HCEC 1CT (cell line): ENCODE data around the gene ING1.
"Not testable (repeated sequence)": the region's sequence is repeated elsewhere in the genome, so short reads cannot be mapped to it uniquely, and the experiment has no call there.

Source experiments
- DNase-seq: peaks from one replicate; pipeline ENCODE4 v3.0.0-alpha.2; 2017

Gene ING1

GRCh38 chr13:110713642-110713952, at the start of gene ING1:
TSS of gene ING1 (plus strand) at chr13:110713700. CDS start at chr13:110714150, 450 bp downstream.
- DNase-seq, result no peak

- no peak for DNase-seq
Measured at GRCh38 chr13:110664041-110664440, 49.5 kb upstream of the ING1 start.

GRCh38 chr13:110664673-110665072, 48.8 kb upstream of the ING1 start:
- DNase-seq, result no peak

DNA sequence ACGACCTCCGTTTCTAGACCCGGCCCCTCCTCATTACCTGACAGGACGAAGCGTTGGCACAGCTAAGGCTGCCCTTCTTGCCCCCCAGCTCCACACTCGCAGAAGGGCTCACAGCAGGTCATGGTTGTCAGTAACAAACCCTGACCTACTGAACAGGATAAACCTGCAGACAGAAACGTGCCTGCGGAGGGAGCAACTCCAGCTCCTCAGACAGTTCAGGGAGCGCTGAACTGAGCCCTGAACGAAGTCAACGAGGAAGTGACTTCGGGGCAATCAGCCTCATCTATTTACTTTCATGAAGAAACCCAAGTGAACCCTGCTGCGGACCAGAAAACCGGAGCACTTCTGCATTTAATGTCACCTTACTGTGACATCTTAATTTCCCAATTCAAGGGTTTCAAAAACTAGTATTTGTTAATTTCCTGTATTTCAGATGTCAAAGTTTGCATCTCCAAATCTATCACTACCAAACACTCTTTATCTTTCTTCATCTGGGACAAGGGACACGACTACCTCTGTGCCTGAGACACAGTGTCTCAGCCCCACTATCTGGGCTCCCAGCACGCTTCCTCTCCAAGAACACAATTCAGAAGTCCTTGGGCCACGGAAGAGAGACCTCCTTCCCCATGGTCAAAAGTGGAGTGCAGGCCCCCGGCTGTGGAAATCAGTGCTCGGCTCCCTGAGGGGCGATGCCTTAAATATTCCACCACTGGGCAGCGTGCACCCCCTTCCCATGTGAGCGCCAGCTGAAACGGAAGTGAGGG, 47.8 kb upstream of the ING1 start:
- DNase-seq, result no peak

DNA sequence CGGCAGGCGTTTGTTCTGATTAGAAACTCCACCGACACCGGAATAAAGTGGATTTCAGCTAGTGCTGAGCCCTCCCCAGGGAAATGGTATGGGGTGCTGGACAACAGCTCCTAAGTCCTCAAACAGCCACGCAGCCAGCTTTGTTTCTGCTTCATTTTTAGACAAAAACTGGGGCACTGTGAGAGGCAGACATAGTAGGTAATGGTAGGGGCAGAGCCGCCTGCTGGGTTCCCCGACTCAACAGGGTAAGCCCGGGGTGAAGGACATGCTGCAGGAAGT, 47.3 kb upstream of the ING1 start:
- DNase-seq, result no peak

- DNase-seq, result no peak
Measured at GRCh38 chr13:110669036-110669435, 44.5 kb upstream of the ING1 start.

GRCh38 chr13:110669814-110670213, 43.7 kb upstream of the ING1 start:
- not testable (repeated sequence) for DNase-seq

- no peak for DNase-seq
Measured at GRCh38 chr13:110676595-110677587, 36.6 kb upstream of the ING1 start.

GRCh38 chr13:110677731-110678545, 35.6 kb upstream of the ING1 start:
- no peak for DNase-seq

- DNase-seq, result no peak
Measured at GRCh38 chr13:110680852-110681251, 32.6 kb upstream of the ING1 start.

GRCh38 chr13:110681868-110682550, 31.5 kb upstream of the ING1 start:
- DNase-seq, result no peak

DNA sequence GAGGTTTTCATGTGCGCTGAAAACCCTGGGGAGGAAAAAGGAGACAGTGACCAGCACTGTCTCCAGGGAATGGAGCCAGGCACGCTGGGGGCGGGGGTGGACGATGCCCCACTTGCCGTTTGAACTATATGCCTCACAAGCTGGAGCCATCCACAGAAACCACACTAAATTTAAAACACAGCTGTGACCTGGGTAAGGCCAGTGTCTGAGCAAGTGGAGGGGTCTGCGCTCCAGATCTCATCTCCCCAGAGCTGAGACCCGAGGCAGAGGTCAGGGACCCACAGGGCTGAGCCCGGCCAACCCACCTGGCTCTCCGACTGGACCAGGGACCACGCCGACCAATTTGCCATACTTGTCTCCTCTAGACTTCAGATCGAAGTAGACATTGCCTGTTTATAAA, 30.8 kb upstream of the ING1 start:
- no peak for DNase-seq

- DNase-seq, result no peak
Measured at GRCh38 chr13:110683203-110683883, 30.2 kb upstream of the ING1 start.

GRCh38 chr13:110683921-110684320, 29.6 kb upstream of the ING1 start:
- DNase-seq, result no peak

DNA sequence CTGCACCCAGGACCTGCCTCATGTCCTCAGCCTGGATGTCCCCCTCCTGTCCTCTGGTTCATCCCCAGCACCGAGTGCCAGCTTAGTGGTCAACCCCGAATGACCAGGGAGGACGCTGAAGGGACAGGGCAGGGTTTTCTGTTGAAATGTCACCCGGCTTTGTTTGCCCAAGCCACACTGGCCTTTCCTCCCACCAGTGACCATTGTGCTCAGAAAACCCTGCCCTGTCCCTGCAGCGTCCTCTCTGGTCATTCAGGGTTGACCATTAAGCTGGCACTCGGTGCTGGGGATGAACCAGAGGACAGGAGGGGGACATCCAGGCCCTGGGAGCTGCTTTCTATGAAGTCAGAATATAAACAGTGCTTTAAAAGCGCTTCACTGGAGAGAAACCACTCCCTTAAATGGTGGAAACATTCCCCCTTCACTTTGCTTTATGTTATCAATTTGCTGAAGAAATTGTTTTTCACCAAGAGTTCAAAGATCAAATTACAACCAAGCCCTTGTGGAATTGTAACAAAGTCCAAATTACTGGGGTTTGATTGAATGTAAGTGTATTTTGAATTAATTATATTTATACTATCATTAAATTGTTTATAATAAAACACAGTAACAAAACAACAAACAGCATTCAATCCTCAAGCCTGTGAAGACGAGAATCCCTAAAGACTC, 29.0 kb upstream of the ING1 start:
- DNase-seq, result no peak

DNA sequence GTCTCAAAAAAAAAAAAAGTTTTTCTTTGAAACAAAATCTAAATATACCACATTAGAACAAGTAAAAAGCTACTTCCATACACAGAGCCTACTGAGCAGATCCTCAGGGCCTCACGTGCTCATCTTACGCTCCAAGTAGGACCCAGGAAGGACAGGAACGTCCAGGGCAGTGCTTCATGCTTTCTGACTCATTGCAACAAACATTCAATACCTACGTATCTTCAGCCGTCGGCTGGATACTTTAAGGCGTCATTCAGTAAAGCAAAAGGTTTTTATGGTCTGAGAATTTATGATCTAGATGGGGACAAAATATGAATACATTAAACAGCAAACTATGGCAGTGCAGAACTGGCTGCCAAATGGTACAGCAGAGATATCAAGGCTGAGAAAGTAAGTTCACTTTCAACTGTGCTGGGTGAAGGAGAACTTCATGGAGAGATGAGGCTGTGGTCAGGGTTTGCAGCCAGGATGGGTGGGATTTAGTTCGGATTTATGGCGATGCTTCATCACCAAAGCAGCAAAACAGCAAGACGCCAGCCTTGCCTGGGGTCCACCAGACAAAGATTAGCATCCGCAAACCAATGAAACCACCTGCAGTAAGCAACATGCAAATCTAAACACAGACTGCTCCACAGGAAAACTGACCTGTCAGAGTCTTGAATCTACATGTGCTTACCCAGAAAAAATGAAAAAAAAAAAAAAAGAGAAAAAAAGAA, 28.0 kb upstream of the ING1 start:
- DNase-seq, result no peak

GRCh38 chr13:110687736-110688135, 25.8 kb upstream of the ING1 start:
- DNase-seq, result no peak

GRCh38 chr13:110689041-110689440, 24.5 kb upstream of the ING1 start:
- DNase-seq, result no peak

DNA sequence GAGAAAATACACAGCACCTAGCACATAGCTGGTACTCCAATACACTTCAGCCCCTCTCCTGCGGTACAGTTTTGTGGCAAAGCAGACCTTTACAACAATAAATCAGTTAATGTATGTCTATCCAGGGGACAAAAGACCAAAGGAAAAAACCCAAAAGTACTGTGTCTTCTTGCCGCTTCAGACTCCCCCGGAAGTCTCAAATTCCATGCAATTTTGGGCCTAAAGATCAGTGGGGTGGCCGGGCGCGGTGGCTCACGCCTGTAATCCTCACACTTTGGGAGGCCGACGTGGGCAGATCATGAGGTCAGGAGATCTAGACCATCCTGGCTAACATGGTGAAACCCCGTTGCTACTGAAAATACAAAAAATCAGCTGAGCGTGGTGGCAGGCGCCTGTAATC, 23.8 kb upstream of the ING1 start:
- no peak for DNase-seq

GRCh38 chr13:110690516-110690915, 23.0 kb upstream of the ING1 start:
- DNase-seq, result no peak

- DNase-seq, result not testable (repeated sequence)
Measured at GRCh38 chr13:110695774-110696173, 17.7 kb upstream of the ING1 start.
